HG03097 (cell line): ENCODE measurements around the gene WIPF3.

Experiments
- ATAC-seq: cut with Tn5 transposase; IDR thresholded peaks from one replicate; pipeline ENCODE4 v1.9.1; 2021; ENCODE audit not compliant: unreplicated experiment, low FRiP score

The WIPF3 gene, protein sequence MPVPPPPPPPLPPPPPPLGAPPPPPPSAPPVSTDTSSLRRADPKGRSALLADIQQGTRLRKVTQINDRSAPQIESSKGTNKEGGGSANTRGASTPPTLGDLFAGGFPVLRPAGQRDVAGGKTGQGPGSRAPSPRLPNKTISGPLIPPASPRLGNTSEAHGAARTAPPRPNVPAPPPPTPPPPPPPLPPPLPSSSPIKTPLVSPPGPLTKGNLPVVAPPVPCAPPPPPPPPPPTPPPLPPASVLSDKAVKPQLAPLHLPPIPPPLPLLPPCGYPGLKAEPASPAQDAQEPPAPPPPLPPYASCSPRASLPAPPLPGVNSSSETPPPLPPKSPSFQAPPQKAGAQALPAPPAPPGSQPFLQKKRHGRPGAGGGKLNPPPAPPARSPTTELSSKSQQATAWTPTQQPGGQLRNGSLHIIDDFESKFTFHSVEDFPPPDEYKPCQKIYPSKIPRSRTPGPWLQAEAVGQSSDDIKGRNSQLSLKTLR

DNA sequence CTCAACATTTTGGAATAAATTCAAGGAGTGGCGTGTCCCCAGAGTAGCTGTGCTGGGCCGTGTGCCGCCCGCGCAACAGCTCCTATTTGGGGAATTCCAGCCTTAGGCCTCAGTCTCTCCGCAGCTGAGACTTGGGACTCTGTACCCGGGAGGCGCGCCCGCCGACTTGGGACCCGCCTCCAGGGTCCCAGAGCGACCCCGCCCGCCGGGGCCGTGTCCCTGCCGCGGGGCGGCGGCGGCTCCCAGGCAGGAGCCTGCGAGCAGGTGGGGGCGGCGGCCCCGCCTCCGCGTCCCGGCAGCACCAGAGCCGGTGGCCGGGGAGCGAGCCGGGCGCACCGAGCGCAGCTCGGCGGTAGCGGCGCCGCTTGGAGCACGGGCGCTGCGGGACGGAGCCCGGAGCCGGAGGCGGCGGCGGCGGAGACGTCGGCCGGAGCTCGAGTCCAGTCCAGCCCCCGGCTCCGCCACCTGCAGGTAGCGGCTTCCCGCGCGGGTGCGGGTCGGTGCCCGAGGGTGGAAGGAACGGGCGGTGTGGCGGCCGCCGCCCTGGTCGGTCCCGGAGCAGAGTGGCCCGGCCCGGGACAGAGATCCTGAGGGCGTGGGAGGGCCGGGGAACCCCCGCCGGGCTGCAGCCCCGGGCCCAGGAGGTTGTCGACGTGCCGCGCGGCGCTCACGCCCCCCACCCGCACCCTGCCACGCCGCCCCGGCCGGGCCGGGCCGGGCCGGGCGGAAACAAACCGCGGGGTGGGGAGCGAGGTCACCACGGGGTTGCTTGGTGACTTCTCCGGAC lies at the start of gene WIPF3:
TSS of gene WIPF3 (plus strand) at position 301 of the 787 bp plus-strand sequence. CDS start 28,217 bp downstream, outside the sequence.
- no peak for ATAC-seq

DNA sequence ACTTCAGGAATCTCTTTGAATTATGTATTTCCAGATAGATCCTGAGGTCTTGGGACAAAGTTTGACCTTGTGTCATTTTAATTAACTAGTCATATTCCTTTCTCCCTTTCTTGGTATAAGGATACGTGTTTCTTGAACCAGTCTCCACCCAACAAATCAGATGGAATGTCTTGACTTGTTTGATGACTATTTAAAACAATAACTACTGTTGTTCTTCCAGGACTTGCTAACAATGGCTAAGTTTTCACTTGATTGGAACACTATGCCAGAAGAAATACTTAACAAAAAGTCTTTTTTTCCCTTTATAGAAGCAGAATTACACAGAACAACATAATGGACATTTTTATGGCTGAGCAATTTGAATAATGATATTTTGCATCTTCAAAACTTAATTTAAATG lies 43.0 kb upstream of the WIPF3 start:
- no peak for ATAC-seq

DNA sequence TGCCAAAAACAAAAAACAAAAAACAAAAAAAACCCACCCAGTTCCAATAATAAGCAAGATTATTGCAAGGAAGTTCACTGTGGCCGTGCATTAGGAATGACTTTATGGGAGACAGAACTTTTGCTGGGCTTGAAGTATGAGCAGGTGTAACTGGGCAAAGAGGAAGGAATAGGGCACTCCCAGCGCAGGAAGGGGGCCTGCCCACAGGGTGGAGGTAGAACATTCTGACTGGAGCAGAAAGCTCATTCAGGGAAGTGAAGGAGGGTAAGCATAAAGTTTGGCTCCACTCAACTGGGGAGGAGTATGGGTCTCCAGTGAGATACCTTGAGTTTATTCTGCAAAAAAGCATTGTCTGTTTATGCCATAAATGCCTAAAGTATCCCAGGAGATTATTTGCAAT lies 42.1 kb upstream of the WIPF3 start:
- ATAC-seq: no peak

DNA sequence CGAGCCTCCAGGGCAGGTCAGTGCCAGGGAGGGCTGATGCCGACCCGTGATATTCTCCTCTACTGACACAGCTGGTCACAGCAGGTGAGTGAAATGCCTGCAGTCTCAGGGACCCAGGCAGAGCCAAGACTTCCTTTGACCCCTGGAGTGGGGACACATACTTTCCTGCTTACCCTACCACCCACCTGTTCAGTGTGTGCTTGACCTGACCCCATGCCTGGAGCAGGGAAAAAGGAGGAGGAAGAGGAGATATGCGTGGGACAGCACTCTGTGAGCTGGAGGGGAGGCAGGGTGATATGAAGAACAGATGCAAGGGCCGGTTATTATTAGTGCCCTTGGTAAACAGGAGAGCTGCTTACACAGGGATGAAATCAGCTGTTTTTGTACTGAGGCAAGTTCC lies 40.8 kb upstream of the WIPF3 start:
- no peak for ATAC-seq

DNA sequence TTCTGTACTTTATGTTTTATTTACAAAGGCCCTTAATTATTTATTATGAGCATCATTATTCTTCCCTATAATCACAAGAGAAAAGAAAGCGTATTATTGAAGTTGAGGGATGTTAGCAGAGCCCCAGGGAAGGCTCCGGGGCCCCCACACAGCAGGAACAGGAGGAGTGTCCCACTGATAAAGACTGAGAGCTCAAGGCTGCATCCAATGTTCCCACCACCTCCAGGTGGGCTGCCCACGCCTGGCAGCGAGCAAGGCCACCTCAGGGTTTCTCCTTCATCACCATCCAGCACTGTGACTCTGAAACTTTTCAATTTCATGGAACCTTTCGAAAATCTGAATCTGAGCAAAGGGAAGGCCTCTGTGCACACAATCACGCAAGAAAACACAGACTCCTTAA lies 35.9 kb upstream of the WIPF3 start:
- ATAC-seq: no peak

DNA sequence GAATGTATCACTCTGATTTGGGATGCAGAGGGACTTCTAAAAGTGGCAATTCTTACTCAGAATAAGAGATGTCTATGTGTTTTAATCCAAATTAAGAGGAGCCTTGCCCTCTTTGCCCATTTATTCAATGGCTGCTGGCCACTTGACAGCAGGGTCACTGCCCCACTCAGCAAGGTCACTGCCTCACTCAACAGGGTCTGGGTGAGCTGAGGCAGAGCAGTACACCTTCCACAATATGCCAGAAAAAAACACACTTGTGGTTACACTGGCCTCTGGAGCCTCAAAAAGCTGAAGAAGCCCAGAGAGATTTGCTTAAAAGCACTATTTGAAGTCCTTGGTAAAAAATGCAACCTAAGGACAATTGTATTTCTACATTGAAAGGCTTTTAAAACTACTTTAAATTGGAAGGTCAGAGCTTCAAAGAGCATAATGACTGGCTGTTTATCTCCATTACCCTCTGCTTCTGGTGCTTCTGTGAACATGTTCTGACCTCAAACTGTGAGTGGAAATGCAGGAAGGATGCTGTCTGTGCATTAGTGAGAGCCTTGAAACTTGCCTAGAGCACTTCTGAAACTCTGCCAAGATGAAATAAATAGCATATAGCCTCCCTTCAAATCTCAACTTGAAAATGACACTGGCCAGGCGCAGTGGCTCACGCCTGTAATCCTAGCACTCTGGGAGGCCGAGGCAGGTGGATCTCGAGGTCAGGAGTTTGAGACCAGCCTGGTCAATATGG lies 35.1 kb upstream of the WIPF3 start:
- ATAC-seq: no peak

DNA sequence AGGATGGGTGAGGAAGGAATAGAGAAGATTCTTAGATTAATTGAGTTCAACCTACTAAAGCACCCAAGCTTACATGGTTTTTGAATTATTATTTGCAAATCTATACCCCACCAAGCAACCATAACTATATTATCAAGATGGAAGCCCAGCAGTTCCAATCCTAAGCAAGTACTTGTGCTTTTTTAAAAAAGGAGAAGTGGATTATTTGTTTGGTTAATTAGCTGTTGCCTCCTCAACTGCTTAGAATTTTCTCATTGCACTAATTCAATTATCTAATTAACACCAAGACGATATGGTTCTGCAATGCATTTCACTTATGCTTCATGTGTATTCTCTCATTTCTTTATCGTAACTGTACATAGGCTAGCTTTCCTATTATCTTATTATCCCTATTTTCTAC lies 27.3 kb upstream of the WIPF3 start:
- no peak for ATAC-seq

DNA sequence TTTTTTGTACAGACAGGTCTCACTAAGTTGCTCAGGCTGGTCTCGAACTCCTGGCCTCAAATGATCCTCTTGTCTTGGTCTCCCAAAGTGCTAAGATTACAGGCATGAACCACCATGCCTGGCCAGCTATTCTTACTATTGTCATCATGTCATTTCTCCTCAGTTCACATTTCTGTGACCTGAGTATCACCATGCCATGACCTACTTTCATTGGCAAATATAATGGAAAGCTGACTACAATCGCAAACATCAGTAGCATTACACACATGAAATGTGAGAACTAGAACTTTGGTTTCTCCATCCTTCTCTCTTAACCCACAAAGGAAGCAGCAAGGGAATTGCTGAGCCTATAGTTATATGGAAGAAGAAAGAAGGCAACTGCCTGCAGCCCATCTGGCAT lies 26.0 kb upstream of the WIPF3 start:
- no peak for ATAC-seq

DNA sequence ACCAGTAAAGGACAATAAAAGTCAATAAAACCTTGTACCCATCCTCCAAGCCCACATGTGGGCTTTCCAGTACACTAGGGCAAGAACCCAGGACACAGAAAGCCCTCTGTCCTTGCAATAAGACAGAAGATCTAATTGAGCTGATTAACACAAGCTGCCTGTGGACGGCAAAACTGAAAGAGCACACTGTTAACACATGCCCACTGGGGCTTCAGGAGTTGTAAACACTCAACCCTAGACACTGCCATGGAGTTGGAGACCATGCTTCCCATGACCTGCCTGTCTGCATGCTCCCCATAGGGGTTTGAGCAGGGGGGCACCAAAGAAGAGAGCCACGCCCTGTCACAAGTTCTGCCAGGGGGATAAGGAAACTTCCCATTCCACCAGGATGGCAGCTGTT lies 22.6 kb upstream of the WIPF3 start:
- ATAC-seq: no peak

DNA sequence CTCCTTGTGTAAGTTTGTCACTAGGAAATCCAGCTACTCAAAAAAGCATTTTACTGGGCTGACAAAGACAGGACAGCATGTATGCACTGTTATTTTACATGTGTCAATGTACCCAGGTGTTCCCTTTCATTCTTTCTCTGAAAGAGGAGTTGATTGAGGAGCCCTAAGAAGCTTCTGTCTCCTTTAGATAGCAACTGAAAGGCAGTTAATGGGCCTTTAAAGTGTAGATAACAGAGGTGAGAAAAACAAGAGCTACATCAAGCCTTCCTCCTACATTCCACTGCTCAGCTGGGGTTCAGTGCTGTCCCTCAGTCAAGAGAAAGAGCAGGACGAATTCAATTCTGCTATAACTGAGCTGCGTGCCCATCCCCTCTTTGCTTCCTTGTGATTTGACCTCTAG lies 12.8 kb upstream of the WIPF3 start:
- ATAC-seq: no peak

DNA sequence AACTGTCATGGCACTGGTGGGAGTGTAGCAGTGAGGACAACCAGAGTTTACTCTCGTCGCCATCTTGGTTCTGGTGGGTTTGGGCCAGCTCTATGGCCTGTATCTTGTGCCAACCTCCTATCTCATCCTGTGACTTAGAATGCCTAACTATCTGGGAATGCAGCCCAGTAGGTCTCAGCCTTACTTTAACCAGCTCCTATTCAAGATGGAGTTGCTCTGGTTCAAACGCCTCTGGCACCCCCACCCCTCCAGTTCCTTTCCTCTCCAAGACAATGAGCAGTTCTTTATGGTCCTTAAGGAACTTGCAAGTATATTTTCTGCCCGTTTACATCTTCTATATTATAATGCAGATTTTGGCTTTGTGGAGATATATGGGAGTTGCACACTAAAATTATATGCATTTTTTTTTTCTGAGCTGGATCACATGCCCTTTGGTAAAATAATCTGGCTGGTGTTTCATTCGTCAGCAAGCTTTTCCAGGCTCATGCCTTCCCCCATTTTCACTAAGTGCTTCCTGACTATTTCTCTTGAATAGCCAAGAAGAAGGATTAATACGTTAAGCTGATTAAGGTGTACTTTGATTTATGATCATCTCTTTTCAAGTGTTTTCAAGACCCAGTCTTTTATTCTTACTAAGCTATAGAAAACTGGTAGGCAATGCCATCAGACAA lies 11.2 kb upstream of the WIPF3 start:
- no peak for ATAC-seq

DNA sequence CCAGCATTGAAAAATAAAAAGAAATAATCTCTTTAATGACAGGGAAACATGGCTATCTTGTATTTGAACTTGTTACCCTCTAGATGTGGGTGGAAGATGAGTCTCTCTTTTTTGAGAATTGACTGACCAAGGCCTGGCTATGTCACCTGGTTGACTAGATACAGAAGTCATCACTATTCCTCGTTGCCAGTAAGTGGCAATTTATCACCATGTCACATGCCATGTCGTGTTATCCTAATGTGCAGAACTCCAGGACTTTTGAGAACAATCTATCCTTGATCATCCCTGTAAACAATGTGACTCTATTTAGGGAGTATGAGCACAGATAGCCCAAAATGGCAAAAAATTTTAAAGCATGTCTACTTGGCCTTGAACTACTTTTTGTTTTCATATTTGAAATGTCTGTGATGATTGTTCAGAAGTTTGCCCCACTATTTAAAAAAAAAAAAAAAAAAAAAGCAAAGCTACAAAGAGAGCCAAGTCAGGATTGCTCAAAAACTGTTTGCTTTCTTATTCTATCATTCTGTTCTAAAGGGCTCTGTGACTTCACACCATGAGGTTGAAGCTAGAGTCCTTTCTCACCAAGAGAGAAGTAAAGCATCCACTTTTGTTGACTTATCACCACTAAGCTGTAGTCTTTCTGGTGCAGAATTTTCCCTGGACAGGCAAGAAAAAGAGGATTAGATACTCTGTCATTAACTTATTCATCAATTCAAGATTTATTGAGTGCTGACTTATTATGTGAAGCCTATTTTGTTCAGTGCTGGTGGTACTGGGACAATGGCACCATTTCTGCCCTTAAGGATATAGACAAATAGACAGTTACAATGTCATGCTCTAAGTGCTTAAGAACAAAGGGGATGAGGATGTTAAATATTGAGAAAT lies 10.4 kb upstream of the WIPF3 start:
- no peak for ATAC-seq

DNA sequence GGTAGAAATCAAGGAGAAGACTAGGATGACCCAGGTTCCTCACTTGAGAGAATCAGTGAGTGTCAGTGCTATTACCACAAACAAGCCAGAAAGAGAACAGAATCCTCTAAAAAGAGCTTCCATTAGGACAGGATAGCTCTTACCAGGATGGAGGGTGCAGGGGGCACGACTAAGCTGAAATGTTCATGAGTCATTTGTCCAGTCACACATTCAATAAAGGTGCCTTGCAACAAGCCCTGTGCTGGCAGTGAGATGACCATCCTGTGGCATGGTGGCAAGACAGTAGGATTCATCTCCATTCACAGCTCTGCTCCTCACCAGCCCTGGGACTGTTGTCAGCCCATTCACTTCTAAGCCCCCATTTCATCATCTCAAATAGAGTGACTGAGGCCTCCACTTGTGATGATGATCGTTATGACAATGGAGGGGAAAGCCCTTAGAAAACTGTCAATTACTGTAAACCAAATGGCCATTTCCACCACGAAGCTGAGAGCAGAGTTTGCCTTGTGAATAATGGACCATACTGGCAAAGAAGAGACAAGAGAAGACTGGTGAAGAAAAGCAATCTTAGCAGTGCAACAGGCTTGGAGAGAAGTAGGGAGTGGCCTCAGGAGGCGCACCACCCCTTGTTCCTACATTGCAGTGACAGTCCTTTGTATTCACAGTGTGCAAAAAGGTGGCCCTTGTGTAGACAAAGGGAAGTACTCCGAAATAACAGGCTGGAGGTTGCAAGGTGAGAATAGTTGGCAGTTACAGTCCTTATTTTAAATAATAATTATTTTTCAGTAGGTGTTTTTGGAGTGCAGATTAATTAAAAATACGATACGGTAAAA lies 9.0 kb upstream of the WIPF3 start:
- no peak for ATAC-seq

DNA sequence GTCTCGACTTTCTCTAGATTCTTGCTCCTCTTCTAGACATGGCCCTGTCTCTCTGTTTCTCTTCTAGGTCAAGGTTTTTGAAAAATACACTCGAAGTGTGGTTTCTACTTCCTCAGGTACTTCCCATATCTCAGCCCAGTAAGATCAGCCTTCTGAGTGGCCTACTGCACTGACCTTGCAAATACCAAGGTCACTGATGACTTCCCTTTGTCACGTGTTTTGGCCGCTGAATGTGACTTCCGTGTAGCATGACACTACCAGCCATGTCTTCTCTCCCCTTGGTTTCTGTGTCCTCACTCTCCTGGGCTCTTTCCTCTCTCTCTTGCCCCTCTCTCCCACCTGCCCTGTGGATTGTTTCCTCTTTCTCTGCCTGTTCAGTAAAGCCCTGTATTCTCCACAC lies 7.9 kb upstream of the WIPF3 start:
- no peak for ATAC-seq

DNA sequence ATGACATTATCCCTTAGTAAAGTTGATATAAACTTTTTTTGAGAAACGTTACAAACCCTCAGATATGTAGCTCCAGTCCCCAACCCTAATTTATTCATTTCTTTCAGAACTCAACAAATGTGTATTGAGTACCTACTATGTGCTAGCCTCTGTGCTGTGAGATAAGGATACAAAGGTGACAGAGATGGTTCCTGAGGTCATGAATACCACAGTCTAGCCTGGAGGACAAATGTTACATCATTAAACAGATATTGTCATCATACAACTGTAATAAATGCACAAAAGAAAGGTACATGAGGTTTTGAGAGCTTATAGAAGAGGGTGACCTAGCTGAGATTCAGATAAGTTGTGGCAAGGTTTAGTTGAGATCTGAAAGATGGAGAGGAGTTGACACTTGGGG lies 4.4 kb upstream of the WIPF3 start:
- ATAC-seq: no peak

DNA sequence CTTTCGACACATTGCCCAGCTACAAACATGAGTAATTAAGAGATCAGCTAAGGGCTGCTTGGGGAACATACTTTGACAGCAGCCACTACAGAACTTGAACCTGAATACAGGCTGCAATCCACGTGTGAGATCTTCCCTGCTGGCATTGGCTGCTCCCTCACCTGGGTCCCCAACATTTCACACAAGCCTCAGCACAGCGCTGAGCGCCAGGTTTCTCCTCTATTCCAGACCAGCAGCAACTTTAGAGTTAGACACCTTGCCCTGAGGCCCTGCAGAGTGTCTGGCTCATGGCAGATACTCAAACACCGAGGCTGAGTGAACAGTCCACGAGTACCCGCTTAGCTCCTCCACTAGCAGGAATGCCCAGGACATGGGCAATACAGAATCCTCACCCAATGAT lies 1.3 kb upstream of the WIPF3 start:
- no peak for ATAC-seq

DNA sequence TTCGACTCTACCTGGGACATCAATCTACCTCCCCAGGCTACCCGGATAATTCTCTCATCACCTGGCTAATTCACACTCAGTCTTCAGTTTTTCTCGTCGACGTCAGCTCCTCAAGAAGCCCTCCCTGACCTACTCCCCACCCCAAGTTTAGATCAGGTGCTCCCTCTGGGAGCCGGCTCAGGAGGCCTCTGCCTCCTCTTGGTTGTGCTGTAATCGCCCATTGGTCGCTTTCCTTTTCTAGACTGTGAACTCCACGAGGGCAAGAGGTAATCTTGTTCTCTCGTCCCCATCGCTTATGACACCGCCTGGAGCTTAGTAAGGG lies 461 bp upstream of the WIPF3 start:
- no peak for ATAC-seq

DNA sequence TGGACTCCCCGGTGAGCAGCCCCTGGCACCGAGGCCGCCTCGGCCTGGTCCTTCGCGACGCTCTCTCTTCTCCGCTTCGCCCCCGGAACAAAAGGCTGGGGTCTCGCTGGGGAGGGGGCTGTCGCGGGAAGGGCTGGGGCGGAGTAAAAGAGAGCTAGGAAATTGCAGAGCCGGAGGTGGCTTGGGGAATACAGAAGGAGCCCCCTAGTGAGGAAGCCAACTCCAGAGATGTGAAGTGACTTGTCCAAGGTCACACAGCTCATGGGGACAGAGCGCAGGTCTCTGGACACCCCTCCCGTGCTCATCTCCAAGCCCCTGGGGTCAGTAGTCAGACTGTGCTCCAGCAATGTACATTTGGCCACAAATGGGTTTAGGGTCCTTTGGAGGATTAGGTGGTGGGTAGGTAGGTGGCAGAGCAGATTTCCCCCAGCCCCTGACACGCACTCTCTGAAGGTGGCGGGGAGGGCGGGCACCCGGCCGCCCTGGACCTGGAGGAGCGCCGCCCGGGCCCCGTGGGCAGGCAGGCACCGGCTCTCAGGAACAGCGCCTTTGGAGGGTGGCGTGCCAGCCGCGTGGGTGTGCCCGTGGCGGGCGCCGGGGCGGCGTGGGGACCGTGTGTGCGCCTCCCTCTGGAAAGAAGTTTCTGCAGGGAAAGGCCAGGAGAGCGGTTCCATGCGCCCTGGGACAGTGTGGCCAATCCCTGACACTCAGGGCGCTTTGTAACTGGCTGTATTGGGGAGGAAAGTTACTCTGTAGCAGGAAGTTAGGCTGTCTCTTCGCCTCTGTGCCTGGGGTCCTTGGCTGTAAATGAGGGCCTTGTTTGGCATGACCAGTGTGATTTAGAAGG lies 910 bp downstream of the WIPF3 start:
- no peak for ATAC-seq
